PFSK-1 (cell line): ENCODE measurements around the gene PIK3R6.

ENCODE experiments used
- FOXP2 ChIP-seq: optimal IDR thresholded peaks from 2 replicates; pipeline ENCODE3; 2011; ENCODE audit warnings: borderline replicate concordance, control low read depth, inconsistent platforms; ENCODE audit not compliant: insufficient read depth; ENCODE audit errors: extremely low read length, extremely low read depth
- POLR2AphosphoS5 ChIP-seq: IDR thresholded peaks from 2 replicates; pipeline ENCODE4 v1.6.1; 2012; ENCODE audit warnings: low read depth, mild to moderate bottlenecking, control low read depth, low read length, moderate library complexity
- SIN3A ChIP-seq: IDR thresholded peaks from 2 replicates; pipeline ENCODE4 v1.6.1; 2012; ENCODE audit warnings: mild to moderate bottlenecking, low read length, moderate library complexity, borderline replicate concordance; ENCODE audit not compliant: insufficient read depth
- TAF1 ChIP-seq: IDR thresholded peaks from 2 replicates; pipeline ENCODE4 v1.6.1; 2012; ENCODE audit warnings: low read length, control low read depth, borderline replicate concordance; ENCODE audit not compliant: insufficient read depth
- TF ChIP-seq, protein P1 (sequence below), 2 experiments: IDR thresholded peaks; 2 replicates each; pipeline versions ENCODE4 v1.6.1 to v1.8.0; 2011 to 2012; ENCODE audit warnings: low read depth in 2 of 2, low read length in 2 of 2, control low read depth in 1 of 2, inconsistent platforms in 1 of 2, mild to moderate bottlenecking in 1 of 2, moderate library complexity in 1 of 2; ENCODE audit not compliant: insufficient read depth in 1 of 2

Gene PIK3R6

DNA sequence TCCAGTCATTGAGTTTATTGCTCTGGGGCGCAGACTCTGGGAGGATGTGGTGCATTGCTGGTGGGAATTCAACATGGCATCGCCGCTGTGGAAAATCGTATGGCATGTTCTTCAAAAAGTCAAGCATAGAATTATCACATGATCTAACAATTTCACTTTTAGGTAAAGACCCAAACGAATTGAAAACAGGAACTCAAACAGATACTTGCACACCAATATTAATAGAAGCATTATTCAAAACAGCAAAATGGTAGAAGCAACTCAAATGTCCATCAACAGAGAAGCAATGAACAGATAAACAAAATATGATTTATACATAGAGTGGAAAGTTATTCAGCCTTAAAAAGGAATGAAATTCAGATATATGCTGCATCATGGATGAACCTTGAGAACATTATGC lies 15.9 kb downstream of the PIK3R6 start:
- TF ChIP-seq, protein P1, sequence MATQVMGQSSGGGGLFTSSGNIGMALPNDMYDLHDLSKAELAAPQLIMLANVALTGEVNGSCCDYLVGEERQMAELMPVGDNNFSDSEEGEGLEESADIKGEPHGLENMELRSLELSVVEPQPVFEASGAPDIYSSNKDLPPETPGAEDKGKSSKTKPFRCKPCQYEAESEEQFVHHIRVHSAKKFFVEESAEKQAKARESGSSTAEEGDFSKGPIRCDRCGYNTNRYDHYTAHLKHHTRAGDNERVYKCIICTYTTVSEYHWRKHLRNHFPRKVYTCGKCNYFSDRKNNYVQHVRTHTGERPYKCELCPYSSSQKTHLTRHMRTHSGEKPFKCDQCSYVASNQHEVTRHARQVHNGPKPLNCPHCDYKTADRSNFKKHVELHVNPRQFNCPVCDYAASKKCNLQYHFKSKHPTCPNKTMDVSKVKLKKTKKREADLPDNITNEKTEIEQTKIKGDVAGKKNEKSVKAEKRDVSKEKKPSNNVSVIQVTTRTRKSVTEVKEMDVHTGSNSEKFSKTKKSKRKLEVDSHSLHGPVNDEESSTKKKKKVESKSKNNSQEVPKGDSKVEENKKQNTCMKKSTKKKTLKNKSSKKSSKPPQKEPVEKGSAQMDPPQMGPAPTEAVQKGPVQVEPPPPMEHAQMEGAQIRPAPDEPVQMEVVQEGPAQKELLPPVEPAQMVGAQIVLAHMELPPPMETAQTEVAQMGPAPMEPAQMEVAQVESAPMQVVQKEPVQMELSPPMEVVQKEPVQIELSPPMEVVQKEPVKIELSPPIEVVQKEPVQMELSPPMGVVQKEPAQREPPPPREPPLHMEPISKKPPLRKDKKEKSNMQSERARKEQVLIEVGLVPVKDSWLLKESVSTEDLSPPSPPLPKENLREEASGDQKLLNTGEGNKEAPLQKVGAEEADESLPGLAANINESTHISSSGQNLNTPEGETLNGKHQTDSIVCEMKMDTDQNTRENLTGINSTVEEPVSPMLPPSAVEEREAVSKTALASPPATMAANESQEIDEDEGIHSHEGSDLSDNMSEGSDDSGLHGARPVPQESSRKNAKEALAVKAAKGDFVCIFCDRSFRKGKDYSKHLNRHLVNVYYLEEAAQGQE (IDR thresholded peaks at IDR 0.05; ENCODE audit: insufficient read depth in 1 of 2, low read depth in 2 of 2, low read length in 2 of 2) = no peak
- TF ChIP-seq FOXP2 = no peak

DNA sequence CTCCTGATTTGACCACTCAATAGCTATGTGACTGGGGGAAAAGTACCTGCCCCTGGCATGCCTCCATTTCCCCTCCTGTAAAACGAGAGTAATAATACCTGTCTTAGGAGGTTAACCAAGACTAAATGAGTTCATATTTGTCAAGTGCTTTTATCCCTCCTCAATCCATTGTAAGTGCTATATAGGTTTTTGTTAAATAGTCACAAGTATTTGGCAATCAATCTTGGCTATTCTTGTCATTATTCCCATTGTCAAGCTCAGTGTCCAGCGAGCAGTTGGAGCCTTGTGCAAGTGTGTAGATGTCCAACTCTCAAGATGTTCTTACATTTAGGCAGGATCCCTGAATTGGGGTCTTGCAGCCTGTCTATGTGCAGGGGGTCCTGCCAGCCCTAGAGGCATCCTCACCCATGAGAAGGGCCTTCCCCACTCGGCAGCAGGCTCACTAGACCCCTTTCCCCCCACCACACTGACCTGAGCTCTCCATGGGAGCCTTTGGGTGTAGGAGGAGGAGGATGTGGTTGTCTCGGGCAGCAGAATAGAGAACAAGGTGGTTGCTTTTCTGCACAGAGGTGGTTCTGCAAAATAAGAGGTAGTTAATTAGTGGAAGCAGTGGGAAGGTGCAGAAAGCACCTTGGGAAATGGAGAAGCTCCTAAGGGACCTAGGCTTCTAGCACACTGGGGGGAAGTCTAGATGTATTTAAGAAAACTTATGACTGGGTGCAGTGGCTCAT lies 18.0 kb downstream of the PIK3R6 start:
- no peak for TF ChIP-seq SIN3A
- TF ChIP-seq TAF1 = no peak
- TF ChIP-seq POLR2AphosphoS5 = no peak
- TF ChIP-seq, protein P1 (IDR thresholded peaks at IDR 0.05; ENCODE audit: insufficient read depth in 1 of 2, low read depth in 2 of 2, low read length in 2 of 2) = no peak
- no peak for TF ChIP-seq FOXP2

DNA sequence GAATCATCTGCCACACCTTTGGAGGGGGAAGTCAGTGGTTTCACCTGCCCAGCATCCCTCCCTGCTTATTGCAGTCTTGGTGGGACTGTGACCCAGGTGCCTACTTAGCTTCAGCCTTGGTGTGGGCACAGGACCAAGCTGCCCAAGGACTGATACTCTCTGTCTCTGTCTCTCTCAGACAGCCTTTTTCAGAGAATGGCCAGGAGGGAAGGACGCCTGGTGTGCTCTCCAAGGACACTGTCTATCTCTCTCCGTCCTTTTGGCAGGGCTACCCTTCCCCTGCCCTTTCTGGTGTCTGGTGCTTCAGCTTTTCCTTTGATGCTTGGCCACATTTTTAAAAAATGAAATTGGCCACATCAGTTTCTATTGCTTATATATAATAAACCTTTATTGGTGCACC lies 19.6 kb downstream of the PIK3R6 start:
- TF ChIP-seq, protein P1 (IDR thresholded peaks at IDR 0.05; ENCODE audit: insufficient read depth in 1 of 2, low read depth in 2 of 2, low read length in 2 of 2) = no peak
- TF ChIP-seq POLR2AphosphoS5 (no peak), TAF1 (no peak), SIN3A (no peak), FOXP2 (no peak)

DNA sequence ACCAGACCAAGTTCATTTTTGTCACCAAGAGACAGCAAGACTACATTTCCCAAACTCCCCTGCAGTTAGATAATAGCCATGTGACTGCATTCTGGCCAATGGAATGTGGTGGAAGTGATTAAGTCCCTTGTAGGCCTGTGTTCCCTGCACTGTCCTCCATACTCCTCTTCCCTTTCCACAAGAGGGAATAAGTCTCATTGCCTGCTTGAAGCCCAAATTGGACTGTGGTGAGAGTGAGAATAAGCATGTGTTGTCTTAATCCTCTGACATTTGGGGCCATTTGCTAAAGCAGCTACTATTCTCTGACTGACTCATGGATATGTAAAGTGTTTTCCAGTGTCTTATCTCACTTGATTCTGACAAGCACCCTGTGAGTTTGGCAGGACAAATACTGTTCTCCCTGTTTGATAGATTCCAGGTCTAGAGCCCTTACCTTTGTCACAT lies 20.7 kb downstream of the PIK3R6 start:
- no peak for TF ChIP-seq TAF1
- TF ChIP-seq, protein P1 (IDR thresholded peaks at IDR 0.05; ENCODE audit: insufficient read depth in 1 of 2, low read depth in 2 of 2, low read length in 2 of 2) = no peak
- no peak for TF ChIP-seq SIN3A
- no peak for TF ChIP-seq POLR2AphosphoS5
- no peak for TF ChIP-seq FOXP2
